Erythroblast (primary cell): ENCODE measurements around the gene OTULIN.
A peak's percentile ranks its signal among the peaks of the same experiment; 100 is the strongest.

Experiments
- DNase-seq, 2 experiments: peaks; one replicate each; lab custom pipeline; 2025; lab: John Stamatoyannopoulos, UW
- GATA1 ChIP-seq: IDR thresholded peaks from 2 replicates; pipeline ENCODE4 v1.6.1; 2011; ENCODE audit warnings: low read depth, mild to moderate bottlenecking, control low read depth, low read length, moderate library complexity
- POLR2A ChIP-seq: IDR thresholded peaks from 2 replicates; pipeline ENCODE4 v1.6.1; 2011; ENCODE audit warnings: mild to moderate bottlenecking, low read length

Gene OTULIN

DNA sequence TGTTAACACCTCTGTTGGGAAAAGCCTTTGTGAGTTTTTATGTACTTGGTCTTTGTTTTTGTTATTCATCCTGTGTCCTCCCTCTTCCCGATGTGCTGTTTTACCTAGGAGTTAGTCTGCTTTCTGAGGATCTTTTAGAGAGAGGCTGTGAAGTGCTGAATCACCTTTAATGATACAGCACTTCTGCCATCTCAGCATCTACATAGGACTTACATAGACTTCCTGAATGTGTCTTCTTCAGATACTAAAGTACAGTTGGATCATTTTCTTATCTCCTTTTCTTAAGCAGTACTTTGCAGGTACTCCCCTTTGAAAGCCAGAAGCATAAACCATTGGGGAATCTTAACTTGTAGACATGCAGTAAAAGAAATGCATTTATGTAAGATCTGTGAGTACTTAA lies 31.5 kb downstream of the OTULIN start:
- TF ChIP-seq POLR2A (no peak), GATA1 (no peak)

GRCh38 chr5:14696851-14697250 lies 32.3 kb downstream of the OTULIN start:
- TF ChIP-seq GATA1, result no peak
- TF ChIP-seq POLR2A, result no peak
- no peak for DNase-seq

More for the DNA sequence above, 31.5 kb downstream of the OTULIN start:
- peak; percentile 78 to 80 for DNase-seq

GRCh38 chr5:14698495-14698894 lies 34.0 kb downstream of the OTULIN start:
- DNase-seq, result no peak
- no peak for TF ChIP-seq GATA1
- no peak for TF ChIP-seq POLR2A

GRCh38 chr5:14699159-14699558 lies 34.6 kb downstream of the OTULIN start:
- TF ChIP-seq GATA1, result no peak
- TF ChIP-seq POLR2A, result no peak
- no peak for DNase-seq

DNA sequence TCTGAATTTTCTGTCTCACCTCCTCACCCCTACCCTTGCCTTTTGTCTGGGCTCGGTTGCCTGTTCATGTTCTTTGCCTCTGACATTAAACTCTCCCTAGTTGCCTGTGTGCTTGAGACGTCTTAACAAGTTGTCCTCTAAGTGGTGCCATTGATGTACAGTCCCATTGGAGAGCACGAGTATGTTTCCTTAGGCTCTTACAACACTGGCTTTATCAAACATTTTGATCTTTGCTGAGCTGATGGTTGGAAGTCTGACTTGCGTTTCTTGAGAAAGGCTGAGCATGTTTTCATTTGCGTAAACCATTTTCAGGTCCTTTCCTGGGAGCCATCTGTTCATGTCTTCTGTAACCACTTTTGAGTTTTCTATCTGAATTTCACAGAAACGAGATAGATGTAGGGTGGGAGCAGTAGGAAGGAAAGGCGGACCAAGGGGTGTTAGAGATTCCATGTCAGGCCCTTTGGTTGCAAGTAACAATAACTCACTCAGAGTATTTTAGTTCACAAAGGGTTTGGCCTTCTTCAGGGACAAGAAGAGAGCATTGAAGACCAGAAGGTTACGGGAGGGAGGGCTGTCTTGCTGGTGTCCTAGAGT lies 35.4 kb downstream of the OTULIN start:
- TF ChIP-seq POLR2A (no peak), GATA1 (no peak)
- peak; percentile 61 to 74 for DNase-seq

DNA sequence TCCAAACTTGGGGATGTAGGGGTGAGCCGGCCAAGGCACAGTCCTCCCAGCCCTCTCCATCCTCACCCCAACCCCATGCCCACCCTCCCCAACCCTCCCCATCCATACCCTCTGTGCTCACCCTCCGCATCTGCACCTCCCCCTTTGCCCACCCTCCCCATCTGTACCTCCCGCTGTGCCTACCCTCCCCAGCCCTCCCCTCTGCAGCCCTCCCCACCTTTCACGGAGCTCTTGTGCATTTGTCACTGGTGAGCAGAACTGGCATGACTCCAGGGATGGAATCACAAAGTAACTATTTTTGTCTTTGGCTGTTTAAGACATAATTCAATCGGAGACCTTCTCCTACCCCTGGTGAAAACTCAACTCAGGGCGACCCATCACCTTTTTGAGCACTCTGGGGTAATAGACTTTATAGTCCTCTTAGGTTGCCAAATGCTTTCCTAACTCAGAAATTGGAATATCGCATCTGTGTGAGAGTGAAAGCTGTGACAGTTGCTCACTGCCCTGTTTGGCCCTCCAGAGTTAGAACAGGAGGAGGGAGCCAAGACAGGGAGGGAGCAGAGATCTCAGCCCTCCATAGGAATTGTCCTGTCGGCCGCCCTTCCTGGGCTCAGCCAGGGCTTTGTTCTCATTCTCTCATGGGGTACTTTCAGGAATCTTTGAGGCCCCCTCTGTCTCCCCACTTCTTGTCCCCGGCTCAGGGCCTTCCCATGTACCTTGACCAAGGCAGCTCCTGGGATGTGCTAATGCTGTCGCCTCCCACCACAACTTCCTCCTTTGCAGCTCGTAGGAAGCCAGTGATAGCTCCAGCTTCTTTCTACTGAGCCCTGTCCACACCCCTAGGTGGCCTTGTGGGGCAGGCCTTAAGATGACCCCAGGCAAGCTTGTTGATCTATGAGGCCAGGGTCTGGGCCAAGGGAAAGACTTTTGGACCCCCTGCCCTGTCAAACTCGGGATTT lies 36.2 kb downstream of the OTULIN start:
- TF ChIP-seq POLR2A (no peak), GATA1 (no peak)
- DNase-seq, result peak in 1 of 2 experiments; percentile 20

- TF ChIP-seq GATA1 (no peak), POLR2A (no peak)
- DNase-seq, result no peak
These were observed 37.0 kb downstream of the OTULIN start for GRCh38 chr5:14701556-14701955.

DNA sequence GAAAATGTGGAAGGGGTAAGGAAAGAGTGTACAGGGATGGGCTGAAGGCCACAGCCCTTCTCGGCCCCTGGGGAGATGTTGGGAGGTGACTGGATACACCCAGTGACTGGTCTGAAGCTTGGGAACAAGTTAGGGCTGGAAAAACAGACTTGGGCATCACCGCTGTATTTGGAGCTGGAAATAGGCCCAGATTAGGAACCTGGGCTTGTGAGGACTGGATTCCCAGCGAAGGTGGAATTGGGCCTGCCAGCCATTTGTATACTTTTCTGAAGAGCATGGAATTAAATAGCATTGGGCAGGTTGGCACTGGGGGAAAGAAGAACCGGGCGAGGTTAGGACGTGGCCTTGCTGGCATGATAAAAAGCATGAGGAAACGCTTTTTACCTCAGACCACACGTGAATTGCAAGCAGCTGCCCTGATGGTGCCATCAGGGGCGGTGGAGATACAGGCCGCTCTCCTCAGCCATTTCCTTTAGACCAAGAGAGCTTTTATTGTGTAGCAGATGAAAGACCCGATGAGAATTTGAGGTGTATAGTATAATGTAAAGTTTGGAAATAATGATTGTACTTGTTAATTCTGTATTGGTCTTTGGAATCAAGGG lies 37.8 kb downstream of the OTULIN start:
- no peak for DNase-seq
- TF ChIP-seq POLR2A (no peak), GATA1 (no peak)

GRCh38 chr5:14705556-14705955 lies 41.0 kb downstream of the OTULIN start:
- DNase-seq, result no peak

GRCh38 chr5:14706615-14707021 lies 42.1 kb downstream of the OTULIN start:
- peak in 1 of 2 experiments; percentile 17 for DNase-seq
- TF ChIP-seq GATA1 (no peak), POLR2A (no peak)

More at GRCh38 chr5:14705556-14705955, 41.0 kb downstream of the OTULIN start:
- no peak for TF ChIP-seq GATA1
- no peak for TF ChIP-seq POLR2A

GRCh38 chr5:14707811-14708390 lies 43.4 kb downstream of the OTULIN start:
- no peak for DNase-seq
- no peak for TF ChIP-seq POLR2A
- no peak for TF ChIP-seq GATA1

DNA sequence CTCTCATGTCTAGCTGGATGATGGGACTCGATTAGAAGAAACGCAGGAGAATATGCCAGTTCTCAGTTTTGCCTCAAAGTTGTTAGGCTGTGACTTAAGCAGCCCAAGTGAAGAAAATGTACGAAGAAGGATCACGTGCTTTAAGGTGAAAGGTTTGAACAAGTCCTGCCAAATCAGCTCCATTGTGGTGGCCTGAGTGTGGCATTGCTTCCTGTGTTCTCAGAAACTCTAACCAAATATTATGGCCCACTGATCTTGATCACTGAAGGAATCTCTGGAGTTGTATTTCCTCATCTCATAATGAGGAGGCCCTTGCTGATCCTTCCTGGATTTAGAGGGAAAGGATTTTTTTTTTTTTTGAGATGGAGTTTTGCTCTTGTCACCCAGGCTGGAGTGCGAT lies 44.0 kb downstream of the OTULIN start:
- DNase-seq, result no peak
- TF ChIP-seq GATA1 (no peak), POLR2A (no peak)

DNA sequence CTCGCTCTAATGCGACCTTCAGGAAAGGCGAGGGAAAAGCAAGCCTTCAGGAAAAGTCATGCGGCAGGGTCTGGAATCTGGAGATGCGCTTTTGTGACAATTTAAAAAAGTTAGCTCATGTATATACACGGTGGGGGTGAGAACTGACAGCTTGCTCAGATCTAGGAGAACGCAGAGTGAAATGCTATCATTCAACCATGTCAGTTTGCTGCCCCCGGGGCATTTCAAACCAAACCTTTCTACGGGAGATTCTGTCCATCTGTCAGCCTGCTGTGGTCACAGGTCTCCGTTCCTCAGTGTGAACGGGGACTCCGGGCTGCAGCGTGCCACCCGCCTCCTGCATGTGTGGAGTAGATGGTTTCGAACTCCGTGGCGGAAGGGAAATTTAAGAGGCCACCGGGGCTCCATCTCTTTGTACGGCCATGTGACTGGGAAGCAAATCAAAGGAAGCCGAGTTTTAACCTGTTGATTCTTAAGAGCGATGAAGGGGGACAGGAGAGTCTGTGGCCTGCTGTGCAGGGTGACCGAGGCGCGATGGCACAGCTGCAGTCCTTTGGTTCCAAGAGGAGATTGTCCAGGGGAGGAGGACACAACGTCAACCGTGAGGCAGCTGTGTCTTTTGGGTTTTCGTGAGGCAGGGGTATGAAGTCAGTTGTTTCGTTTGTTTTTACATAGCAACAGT lies 45.9 kb downstream of the OTULIN start:
- TF ChIP-seq POLR2A, result no peak
- no peak for TF ChIP-seq GATA1
- DNase-seq, result no peak
